Stimulated activated CD4-positive, alpha-beta T cell treated with anti-CD3 and anti-CD28 coated beads, Interleukin-2, amount 100 ng/mL, for 4 hours (primary cell): ENCODE results near the gene MGAT5B.
"Not testable (repeated sequence)": the region's sequence is repeated elsewhere in the genome, so short reads cannot be mapped to it uniquely, and the experiment has no call there.

ENCODE experiments used
- DNase-seq: peaks from one replicate; pipeline ENCODE4 v3.0.0-alpha.2; 2020; ENCODE audit warnings: low read depth

The MGAT5B gene

DNA sequence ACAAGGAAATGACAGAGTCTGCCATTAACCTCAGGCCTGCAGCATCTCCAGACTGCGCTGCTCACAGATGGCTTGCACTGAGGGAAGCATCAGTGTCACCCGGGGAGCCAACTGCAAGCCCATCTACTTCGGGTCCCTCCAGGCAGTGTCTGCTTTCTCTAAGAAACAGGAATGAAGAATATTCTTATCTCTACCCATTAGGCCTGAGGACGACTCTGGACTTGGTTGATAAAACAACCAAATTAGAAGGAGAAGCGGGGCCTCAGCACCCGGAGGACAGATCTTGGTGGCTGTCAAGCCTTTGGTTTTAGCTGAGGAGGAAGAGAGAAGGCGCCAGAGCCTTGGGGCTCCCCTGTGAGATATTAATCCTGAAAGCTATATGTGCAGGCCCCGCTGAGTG is 19.5 kb upstream of the MGAT5B start:
- DNase-seq: no peak

DNA sequence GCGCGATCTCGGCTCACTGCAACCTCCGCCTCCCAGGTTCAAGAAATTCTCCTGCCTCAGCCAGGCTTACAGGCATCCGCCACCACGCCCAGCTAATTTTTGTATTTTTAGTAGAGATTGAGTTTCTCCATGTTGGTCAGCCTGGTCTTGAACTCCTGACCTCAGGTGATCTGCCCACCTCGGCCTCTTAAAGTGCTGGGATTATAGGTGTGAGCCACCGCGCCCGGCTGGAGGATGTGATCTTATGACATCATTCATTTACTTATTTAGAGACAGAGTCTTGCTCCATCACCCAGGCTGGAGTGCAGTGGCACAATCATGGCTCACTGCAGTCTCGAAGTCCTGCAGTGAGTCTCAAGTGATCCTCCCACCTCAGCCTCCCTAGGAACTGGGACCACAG is 19.0 kb upstream of the MGAT5B start:
- DNase-seq: not testable (repeated sequence)

DNA sequence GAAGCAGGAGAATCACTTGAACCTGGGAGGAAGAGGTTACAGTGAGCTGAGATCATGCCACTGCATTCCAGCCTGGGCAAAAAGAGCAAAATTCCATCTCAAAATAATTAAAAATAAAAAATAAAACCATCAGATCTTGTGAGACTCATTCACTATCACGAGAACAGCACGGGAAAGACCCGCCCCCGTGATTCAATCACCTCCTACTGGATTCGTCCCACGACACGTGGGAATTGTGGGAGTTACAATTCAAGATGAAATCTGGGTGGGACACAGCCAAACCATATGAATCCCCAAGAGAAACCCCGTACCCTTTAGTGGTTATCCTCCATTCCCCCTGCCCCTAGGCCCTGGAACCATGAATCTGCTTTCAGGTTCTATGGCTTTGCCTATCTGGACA is 15.4 kb upstream of the MGAT5B start:
- DNase-seq: no peak

DNA sequence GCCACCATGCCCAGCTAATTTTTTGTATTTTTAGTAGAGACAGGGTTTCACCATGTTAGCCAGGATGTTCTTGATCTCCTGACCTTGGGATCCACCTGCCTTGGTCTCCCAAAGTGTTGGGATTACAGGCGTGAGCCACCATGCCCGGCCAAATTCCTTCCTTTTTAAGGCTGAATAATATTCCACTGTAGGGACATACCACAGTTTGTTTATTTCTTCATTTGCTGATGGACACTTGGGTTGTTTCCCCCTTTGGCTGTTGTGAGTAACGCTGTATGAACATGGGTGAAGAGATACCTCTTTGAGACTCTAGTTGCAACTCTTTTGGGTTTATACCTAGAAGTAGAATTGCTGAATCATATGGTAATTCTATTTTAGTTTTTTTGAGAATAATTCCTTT is 13.1 kb upstream of the MGAT5B start:
- no peak for DNase-seq

DNA sequence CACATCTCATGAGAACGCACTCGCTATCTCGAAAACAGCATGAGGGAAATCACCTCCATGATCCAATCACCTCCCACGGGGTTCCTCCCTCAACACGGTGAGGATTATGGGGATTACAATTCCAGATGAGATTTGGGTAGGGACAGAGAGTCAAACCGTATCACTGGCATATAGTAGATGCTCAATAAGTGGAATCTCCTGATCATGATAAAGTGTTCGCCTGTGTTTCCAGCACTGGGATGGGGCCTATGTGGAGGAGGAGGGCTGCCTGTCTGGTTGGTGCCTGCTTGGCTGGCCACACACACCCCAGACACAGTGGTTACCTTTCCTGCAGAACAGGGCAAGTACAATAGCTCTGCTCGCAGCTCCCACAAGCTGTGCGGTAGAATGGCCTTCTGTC is 6.1 kb upstream of the MGAT5B start:
- no peak for DNase-seq

DNA sequence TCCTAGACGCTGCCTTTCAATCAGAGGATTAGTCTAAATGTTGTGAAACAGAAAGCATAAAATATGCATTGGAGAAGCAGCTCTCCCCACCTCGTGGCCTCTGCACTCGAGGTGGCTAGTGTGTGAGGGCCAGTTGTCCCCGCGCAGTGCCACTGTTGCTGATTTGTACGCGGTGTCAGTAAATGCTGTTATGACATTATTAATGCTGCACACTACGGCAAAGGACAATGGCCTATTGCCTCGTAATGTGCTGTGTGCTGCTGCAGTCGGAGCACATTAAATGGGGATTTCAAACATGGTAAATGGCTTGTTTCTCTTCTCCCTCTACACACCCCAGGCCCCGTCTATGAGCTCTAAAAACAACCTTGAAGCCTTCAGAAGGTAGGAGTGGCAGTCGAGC is 5.7 kb upstream of the MGAT5B start:
- no peak for DNase-seq

DNA sequence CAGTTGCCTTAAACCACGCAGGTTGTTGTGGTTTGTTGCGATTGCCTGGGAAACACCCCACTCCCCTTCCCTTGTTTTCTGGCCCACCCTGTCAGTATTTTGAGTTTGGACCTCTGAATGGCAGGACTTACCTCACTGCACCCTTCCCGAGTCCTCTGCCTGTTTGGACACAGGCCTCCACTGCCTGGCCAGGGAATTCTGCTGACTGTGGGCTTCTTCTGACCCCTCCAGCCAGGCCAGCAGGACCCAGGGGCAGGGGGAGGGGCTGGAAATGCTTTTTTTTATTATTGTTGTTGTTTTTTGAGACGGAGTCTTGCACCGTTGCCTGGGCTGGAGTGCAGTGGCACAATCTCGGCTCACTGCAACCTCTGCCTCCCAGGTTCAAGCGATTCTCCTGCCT is 4.2 kb upstream of the MGAT5B start:
- DNase-seq: no peak

DNA sequence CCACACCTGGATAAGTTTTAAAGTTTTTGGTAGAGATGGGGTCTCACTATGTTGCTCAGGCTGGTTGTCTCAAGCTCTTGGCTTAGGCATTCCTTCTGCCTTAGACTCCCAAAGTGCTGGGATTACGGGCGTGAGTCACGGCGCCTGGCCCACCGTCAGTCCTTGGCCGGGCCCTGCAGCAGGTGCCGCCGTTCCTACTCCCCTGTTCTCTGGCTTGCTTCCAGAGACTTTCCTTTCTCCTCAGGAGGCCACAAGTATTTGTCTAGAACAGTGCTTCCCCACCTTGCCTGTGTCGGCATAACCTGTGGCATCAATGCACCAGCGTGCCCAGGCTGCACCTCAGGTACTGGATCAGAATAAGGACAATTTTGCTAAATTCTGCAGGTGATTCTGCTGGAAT is 3.0 kb upstream of the MGAT5B start:
- no peak for DNase-seq

DNA sequence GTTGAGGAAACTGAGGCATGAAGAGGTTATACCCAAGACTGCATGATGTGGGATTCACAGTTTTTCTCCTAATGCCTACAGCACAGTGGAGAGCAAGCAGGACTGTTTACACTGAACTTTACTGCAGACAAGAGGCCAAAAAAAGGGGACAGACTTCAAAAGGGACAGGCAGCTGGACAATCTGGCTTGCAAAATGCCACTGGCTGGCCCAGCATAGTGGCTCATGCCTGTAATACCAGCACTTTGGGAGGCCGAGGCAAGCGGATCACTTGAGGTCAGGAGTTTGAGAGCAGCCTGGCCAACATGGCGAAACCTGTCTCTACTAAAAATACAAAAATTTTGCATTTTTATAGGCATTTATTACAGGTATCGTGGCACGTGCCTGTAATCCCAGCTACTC is 2.0 kb upstream of the MGAT5B start:
- DNase-seq: no peak

DNA sequence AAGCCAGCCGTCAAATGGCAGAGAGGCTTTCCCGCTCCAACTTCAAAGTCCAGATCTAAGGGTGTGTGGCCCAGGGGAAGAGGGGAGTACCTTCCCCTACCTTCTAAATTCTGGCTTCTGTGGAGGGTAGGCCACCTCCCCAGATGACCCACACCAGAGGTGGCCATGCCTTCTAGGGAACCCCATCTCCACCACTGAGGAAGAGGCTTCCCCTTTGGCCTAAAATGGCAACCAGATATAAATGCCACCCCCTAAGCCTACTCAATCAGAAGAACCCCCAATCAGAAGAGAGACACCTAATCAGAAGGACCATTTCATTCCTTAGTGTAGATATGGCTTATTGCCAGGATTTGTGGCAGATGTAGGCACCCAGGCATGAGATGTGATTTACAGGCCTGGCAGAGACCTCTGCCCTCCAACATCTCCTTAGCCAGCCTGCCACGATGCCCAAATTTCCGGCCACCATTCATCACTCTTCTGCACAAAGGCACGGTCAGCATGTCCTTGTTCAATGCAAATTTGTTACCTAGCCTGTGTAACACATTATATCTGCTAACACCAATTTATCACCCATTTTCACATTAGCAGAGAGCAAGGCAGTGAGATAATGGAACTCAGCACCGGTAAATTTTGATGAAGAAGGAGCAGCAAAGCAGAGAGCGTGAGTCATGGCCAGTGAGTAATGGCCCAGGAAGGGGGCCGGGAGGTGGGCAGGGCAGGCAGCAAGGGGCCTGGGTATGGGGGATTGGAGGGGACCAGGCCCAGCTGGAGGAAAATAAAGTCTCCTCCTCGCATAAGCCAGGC is 1.2 kb upstream of the MGAT5B start:
- DNase-seq: no peak

DNA sequence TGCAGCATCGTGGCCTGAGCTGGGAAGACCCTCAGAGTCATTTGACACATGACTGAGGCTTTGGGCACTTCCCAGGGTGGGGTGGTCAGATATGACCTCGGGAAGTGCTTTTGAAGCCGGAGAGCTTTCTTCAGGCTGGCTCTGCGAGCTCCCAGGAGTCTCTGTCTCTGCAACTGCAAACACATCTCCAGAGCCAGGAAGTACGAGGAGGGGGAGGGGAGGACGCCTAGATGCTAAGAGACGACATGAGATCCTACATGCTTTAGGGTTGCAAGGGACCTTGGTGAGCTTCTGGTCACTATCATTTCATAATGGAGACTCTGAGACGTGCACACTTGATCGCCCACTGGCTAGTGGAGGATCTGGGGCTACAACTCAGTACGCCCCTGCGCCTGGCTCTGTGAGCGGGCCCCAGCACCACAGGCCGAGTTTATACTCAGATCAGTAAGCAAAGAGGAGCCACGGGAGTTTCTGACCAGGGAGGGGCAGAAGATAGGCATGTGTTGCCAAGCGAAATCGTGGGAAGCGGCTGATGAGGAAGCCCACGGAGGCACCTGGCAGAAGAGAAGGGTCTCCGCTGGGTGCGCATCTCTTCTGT is 527 bp upstream of the MGAT5B start:
- DNase-seq: no peak

DNA sequence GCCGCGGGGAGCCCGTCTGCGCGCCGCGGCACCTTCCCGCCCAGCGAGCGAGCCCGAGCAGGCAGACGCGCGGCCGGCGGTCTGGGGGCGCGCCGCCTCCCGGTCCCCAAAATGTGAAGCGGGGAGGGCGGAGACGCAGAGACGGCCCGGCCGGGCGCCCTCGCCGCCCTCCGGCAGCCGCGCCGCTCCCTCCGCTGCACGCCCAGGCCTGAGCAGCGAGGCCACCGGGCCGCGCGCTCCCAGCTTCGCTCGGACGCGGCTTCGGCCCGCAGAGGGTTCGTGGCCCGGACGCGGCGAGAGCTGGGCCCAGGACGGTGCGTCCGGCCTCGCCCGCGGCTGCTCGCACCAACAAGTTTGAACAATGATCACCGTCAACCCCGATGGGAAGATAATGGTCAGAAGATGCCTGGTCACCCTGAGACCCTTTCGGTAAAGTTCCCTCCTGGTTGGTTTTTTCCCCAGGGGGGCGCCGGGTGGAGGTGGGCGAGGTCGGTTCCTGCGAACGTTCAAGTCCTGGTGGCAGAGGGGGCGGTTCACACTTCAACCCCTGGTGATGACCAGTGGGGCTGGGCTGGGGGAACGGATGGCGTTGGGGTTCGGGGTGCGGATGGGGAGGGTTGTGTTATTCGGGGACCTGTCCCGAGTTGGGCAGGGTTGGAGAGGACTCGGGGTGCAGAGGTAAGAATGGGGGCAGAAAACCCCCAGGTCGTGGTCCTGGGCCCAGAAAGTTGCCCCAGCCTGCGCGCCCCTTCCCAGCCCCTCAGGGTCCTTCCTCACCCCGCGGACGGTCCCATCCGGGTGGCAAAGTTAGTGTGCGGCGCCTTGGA is 678 bp downstream of the MGAT5B start:
- no peak for DNase-seq

DNA sequence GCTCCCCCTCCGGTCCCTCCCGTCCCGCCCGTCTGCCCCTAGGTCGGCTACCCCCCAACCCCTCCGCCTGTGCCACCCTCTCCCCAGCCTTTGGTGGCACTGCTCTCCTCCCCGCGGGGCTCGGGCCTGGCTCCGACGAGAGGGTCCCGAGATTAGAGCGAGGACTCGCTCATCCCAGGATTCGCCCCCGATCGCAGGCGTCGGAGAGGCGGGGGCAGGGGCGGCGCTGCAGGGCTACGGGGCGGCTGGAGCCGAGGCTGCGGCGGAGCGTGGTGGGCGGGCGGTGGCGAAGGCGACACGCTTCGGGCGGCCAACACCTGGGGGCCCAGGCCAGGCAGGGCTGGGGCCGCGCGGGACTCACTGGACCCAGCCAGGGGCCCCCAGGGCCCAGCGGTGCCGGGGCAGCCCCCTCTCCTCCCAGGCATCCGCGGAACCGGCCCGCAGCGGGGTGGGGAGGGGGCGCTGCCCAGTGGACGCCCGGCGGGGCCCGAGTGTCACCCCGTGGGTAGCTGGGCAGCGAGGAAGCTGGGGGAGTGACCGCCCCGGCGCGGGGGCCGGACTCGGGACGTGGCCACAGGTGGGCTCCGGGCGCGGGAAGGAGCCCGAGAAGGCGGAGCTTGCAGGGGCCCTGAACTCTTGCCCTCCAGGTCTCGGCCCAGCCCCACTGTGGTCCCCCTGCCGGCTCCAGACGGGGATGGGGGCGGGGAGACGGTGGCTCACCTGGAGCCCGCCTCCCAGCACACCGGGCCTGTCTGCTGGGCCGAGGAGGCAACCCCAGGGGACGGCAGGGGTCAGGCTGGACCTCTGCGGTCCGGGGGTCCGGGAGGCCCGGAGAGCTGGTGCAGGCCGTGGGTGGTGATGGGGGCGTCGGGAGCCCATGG is 1.5 kb downstream of the MGAT5B start:
- DNase-seq: no peak

DNA sequence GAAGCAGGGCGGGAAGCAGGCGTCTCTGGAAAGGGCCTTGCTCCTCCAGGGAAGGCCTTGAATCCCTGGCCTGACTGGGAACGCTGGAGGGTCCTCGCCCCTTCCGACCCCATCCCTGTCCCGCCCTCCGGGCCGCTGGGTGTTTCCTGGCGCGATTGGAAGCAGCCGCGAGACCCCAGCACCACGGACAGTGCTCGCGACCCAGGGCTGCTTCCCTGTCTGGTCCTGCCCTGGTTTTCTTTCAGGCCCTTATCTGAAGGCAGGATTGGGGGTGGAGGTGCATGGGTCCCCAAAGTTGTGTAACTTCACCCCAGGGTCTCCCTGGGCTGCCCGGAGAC is 2.1 kb downstream of the MGAT5B start:
- no peak for DNase-seq

DNA sequence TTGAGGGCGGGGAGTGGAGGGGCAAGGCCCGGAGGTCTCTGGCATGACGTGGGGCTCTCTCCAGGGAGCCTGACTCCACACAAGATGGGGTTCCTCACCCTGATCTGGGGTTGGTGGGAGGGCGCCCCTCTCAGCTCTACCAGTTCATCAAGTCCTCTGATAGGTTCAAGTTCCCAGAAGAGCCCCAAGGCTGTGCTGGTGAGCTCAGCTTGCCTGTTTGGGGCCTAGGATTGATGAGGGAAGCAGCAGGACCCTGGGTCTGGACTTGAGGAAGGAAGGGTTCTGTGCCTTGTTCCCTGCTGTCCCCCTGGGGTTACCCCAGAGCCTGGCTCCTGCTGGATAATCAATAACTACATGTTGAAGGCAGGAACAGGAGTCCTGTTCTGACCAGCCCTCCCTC is 3.5 kb downstream of the MGAT5B start:
- DNase-seq: no peak

DNA sequence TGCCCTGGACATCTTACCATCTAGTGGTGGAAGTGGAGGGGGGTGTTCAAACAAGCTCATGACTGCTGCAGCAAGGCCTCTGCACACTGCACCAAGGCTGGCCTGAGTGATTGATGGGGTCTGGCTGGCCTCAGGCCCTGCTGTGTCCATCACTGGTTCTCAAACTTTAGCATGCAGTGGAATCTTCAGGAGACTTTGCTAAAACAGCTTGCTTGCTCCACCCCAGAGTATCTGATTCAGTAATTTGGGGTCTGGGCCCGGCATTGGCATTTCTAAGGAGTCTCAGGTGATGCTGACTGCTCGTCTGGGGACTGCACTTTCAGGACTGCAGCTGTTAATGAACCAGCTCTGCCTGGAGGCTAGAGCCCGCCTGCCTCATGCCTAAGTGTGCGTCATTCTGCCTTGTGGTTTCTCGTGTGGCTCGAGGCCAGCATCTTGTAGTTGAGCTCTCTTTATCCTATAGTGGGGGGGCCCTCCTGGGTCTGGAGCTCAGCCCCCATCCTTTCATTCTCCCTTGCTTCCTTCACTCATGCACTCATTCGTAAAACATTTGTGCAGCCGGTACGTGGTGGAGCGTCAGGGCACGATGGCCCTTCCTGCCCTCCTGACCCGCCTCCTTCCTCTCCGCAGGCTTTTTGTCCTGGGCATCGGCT is 4.1 kb downstream of the MGAT5B start:
- DNase-seq: no peak

DNA sequence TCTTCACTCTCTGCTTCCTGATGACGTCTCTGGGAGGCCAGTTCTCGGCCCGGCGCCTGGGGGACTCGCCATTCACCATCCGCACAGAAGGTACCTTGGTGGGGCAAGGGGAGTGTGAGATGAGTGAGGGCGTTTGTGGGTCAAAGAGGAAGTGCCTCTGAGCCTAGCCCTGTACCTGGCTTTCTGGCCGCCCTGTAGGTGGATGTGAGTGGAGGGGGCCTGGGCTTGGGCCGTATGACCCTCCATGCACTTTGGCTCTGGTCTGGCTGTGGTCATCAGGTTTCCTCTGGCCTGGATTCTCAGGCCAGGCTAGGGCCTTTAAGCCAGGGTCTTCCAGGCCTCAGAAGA is 4.6 kb downstream of the MGAT5B start:
- no peak for DNase-seq

DNA sequence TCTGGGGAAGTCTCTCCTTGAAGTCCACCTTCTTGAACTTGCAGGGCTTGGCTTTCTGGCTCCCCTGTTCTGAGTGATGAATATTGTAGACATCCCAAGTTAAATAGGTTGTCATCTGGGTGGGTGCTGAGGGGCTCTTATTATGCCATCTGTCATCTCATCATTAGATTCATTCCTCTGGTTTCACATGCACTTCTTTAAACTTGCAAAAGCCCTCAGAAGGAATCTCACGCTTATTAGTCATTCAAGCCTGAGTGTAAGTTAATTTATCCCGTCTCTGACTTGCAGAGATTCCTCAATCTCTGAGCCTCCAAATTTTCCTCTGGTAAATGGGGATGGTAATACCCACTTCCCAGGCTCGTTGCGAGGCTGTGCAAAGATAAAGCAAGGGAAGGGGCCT is 5.7 kb downstream of the MGAT5B start:
- no peak for DNase-seq

DNA sequence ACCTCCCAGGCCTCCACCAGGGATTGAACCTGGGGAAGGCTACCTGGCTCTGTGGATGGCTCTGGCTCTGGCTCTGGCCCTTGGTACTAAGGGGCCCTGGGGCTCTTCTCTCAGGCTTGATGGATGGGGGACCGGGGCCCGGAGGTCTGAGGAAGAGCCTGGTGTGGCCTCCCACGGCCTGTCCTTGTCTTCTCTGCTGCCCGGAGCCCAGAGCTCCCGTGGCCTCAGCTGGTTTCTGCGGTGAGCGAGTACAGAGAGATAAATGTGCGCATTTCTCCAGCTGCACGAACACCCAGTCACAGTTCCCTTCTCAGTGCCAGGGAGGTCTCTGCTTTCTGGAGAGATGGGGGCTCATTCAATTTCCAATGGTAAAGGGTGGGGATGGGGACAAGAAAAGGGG is 9.2 kb downstream of the MGAT5B start:
- no peak for DNase-seq

DNA sequence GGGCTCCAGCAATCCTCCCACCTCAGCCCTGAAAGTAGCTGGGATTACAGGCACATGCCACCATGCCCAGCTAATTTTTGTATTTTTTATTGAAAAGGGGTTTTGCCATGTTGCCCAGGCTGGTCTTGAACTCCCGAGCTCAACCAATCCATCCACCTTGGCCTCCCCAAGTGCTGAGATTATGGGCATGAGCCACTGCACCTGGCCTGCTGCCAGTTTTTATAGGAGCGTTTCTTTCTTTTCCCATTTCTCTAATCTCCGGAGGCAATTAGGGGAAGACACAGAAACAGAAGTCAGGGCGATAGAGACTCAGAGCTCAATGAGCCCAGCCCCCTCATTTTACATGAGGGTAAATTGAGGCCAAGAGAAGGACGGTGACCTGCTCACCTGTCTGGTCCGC is 10.4 kb downstream of the MGAT5B start:
- no peak for DNase-seq

DNA sequence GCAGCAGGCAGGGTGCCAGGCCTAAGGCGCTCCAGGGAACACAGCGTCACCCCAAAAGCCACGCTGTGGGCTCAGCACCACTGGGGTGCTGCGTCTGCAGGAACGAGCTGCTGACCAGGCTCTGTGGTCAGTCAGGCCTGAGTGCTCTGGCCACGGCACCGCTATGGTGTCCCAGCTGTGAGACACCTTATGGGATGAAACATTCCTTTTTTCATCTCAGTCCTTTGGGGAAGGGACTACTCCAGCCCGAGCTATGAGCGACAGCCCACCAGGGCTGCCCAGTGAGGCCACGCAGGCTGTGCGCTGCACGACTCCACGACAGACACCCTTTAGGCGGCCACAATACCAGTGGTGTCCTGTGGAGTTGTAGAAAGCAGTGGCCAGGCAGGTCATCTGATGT is 11.1 kb downstream of the MGAT5B start:
- DNase-seq: no peak

DNA sequence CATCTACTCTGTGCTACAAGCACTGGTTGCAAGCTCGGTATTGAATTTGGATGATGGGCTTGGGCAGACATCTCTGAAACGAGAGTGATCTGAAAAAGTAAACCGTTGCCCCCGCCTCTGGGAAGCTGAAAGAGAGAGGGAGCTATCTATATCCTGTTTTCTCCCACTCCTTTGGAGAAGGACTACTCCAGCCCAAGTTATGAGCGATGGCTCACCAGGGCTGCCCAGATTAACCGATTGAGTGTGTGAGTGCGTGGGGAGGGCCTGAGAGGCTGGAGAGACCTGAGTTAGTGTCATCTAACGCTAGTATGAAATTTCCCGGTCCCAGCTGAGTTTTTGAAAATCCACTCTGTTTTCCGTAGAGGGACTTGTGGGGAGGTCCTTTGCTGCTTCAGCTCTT is 11.5 kb downstream of the MGAT5B start:
- DNase-seq: no peak
